ENCODE measurements around the gene LRRC42.

GRCh38 chr1:54012863-54013262 lies 66.7 kb downstream of the LRRC42 start:
- TF ChIP-seq CTCF (IDR thresholded peaks at IDR 0.05) = no peak
- no peak for TF ChIP-seq POLR2A (IDR thresholded peaks at IDR 0.05)
